Fibroblast of peridontal ligament (primary cell): ENCODE measurements around the gene SYNPO2.

Experiments used
- DNase-seq: peaks from one replicate; pipeline ENCODE4 v3.0.0-alpha.2; 2010; ENCODE audit errors: extremely low read depth

SYNPO2 gene, protein sequence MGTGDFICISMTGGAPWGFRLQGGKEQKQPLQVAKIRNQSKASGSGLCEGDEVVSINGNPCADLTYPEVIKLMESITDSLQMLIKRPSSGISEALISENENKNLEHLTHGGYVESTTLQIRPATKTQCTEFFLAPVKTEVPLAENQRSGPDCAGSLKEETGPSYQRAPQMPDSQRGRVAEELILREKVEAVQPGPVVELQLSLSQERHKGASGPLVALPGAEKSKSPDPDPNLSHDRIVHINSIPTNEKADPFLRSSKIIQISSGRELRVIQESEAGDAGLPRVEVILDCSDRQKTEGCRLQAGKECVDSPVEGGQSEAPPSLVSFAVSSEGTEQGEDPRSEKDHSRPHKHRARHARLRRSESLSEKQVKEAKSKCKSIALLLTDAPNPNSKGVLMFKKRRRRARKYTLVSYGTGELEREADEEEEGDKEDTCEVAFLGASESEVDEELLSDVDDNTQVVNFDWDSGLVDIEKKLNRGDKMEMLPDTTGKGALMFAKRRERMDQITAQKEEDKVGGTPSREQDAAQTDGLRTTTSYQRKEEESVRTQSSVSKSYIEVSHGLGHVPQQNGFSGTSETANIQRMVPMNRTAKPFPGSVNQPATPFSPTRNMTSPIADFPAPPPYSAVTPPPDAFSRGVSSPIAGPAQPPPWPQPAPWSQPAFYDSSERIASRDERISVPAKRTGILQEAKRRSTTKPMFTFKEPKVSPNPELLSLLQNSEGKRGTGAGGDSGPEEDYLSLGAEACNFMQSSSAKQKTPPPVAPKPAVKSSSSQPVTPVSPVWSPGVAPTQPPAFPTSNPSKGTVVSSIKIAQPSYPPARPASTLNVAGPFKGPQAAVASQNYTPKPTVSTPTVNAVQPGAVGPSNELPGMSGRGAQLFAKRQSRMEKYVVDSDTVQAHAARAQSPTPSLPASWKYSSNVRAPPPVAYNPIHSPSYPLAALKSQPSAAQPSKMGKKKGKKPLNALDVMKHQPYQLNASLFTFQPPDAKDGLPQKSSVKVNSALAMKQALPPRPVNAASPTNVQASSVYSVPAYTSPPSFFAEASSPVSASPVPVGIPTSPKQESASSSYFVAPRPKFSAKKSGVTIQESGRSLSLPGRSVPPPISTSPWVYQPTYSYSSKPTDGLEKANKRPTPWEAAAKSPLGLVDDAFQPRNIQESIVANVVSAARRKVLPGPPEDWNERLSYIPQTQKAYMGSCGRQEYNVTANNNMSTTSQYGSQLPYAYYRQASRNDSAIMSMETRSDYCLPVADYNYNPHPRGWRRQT

DNA sequence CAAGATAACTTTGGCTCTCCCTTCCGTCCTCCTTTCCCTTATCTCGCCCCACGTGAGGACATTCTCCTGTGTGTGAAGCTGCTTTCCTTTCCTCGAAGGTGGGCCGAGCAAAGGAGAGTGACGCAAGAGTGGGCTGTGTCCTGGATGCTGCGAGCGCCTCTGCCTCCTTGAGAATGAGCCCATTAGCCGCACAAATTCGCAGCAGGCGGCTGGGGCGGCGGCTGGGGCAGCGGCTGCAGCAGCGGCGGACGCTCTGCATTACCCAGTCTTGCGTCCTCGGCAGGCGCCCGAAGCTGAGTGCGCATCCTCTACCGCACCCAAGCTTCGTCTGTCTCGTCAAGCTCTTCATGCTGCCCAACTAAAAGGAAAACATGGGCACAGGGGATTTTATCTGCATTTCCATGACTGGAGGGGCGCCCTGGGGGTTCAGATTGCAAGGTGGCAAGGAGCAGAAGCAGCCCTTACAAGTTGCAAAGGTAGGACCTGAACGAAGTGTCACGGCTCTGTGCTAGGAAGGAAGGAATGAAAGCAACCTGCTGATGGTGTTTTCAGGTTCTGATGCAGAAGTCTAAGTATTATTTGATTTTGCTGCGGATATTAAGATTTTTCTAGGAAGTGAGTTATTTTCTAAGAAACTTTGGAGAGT lies at the start of gene SYNPO2:
SYNPO2 (plus strand) TSS at position 189 of the 646 bp plus-strand sequence; CDS start at position 372, 183 bp downstream.
- peak; percentile 83 for DNase-seq

DNA sequence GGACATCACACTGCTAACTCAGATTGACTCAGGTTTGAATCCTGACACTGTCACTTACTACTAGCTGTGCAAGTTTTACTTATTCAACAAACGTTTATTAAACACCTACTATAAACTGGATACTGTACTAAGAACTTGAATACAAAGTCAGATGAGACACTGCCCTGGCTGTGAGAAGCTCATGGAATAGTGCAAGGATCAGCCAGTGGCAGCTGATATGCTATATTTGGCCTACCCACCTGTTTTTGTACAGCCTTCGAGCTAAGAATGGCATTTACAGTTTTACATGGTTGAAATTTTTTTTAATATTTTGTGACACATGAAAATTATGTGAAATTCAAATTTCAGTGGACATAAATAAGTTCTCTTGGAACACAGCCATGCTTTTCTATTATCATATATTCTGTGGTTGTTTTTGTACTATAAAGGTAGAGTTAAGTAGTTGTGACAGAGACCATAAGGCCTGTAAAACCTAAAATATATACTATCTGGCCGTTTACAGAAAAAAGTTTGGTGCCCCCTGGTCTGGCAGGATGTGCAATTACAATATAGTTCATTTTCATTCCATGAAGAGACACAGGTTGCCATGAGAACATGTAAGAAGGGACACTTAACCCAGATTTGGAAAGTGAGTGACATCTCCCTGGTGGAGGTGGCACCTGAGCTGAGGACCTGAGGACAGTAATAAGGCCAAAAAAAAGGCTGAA lies 49.3 kb upstream of the SYNPO2 start:
- DNase-seq: no peak

GRCh38 chr4:118842055-118842454 lies 46.6 kb upstream of the SYNPO2 start:
- DNase-seq: peak; percentile 39

DNA sequence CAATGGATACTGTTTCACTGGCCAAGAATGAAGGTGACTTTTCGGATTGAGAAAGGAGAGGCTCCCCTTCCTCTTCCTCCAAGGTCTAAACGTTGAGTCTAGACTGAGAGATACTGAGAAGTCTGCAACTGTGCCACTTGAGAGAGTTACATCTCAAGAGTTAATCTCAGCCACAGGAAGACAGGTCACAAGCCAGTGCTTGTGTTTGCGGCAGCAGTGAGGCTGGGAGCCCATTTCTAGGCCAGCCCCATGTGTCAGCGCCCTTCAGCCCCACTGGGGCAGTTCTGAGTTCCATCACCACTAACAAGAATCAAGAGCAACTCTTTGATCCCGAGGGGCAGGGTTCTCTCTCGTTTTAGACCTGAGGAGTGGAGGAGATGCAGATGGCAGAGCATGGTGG lies 45.4 kb upstream of the SYNPO2 start:
- no peak for DNase-seq

DNA sequence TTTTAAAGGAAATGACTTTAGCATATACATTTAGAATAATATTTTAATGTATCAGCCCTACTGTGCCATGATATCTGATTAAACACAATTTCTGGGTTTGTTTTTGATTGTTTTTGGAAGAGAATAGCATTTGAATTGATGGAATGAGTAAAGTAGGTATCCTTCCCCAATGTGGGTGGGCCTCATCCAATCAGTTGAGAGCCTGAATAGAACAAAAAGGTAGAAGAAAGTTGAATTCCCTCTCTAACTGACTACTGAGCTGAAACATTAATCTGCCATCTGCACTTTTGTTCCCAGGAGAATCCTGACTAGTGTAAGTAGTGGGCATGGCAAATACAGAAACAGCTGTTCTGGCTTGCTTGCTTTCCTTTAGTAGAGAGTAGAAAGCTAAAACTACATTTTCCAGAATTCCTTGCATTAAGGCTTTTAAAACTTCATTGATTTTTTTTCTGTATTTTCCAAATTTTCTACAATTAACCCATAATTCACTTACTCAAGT lies 43.1 kb upstream of the SYNPO2 start:
- no peak for DNase-seq

DNA sequence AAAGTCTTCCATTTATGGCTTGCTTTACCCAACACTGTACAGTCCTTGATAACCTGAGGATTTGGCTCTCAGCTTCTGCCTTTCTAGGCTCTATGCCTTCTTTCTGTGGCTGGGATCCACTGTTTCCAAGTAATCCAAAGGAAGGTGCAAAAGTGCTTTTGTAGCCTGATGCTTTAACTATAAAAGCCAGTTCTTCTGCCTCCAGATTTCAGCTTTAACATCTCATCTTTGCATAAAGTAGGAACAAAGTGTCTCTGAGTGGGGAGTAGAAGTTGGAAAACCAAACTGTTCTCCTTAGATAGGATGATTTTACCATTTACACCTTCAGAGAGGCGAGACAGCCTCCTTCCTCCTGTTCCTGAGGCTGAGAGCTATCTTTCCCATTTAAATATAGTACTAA lies 41.7 kb upstream of the SYNPO2 start:
- no peak for DNase-seq

DNA sequence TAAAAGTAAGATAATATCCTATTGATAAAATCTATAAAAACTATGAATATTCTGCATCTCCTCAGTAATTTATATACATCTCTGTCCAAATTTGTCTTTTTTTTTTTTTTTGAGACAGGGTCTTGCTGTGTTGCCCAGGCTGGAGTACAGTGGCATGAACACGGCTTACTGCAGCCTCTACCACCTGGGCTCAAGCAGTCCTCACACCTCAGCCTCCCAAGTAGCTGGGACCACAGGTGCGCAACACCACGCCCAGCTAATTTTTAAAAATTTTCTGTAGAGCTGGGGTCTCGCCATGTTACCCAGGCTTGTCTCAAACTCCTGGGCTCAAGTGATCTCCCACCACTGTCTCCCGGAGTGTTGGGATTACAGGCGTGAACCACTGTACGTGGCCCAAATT lies 40.4 kb upstream of the SYNPO2 start:
- DNase-seq: no peak

GRCh38 chr4:118848901-118849300 lies 39.8 kb upstream of the SYNPO2 start:
- DNase-seq: no peak

- no peak for DNase-seq
These were observed 38.7 kb upstream of the SYNPO2 start for GRCh38 chr4:118849867-118850487.

DNA sequence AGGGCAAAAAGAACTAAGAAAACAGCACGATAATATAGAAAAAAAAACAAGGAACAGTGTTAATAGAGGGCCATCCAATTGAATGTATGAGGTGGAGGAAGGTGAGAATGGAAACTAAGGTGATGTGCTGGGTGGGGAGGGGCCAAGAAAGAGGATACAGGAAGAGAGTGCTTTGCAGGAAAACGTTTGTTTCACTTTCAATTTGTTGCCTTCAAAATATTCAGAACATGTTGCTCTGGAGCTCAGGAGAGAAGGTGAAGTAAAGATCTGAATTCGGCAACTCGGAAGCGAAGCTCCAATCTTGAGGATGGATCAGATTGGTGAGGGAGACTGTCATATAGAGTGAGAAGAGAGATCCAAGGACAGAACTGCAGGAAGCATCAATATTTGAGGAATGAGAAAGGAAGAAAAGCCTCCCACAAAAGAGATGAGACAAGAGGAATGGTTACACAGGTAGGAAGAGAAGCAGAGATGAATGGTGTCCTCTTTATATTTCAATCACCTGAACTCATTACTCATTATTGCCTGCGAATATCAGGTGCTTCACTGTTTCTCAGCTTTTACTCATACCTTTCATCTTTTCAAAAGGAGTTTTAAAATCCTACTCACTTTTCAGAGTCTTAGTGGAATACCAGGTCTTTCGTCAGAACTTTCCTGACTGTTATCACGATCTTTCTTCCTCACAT lies 38.0 kb upstream of the SYNPO2 start:
- peak; percentile 41 for DNase-seq

GRCh38 chr4:118857760-118858159 lies 30.9 kb upstream of the SYNPO2 start:
- no peak for DNase-seq

GRCh38 chr4:118858779-118859178 lies 29.9 kb upstream of the SYNPO2 start:
- DNase-seq: no peak

DNA sequence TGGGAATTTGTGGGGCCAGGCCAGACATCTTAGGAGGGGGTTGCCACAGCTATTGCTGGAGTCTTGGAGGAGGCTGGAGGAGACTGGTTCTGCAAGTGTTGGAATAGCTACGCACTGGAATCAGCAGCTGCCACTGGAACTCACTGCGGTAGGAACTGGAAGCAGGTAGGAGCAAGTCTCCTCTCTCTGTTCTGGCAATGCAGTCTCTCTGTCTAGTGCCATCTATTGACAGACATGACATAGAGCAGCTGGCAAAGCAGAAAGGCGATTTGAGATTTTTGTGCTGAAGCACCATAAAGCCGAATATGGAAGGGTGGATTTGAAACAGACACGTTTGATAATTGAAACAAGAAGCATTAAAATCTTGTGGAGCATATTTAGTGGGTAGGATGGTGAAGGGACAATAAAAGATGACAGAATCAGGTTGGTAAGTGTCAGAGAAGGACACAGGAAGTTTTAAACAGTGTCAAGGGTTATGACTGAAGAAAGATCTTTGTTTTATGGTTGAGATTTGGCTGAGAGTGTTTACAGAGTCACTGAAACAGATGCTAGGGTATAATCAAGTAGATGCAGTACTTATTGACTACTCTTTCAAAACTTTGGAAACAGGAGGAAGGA lies 23.5 kb upstream of the SYNPO2 start:
- peak; percentile 65 for DNase-seq

DNA sequence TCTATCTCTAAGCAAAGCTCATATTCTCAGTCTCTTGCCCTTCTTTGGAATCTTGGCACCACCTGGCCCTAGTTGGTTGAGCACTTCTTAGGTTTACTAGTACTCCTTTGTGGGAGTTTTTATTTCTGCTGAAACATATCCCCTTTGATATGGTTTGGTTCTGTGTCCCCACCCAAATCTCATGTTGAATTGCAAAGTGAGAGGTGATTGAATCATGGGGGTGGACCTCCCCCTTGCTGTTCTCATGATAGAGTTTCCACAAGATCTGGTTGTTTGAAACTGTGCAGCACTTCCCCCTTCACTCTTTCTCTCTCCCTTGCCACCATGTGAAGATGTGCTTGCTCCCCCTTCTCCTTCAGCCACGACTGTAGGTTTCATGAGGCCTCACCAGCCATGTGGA lies 22.2 kb upstream of the SYNPO2 start:
- no peak for DNase-seq

- DNase-seq: peak; percentile 77
These were observed 21.2 kb upstream of the SYNPO2 start for GRCh38 chr4:118867311-118868067.

DNA sequence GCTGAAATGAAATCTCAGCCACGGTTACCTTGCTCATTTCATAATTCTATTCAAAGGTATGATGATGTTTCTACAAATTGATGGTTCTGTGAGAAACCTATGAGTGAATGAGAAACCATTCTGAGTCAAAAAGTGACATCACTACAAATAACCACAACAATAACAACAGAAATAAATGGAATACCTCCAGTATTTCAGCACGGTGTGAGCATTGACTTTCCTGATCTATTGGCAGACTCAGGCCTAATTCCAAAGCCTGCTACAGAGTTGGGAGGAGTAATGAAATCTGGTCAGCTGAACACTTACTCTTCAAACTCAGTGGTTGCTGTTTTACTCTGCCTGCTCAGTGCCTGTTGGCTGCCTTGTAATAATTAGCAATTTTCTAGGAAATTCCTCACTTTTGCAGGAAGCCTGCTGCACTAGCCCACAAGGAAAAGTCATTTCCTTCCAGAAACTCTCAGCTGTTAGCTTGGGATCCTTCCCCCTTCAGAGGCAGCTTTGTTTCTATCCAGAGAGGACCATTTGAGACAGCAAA lies 18.8 kb upstream of the SYNPO2 start:
- peak; percentile 50 for DNase-seq

GRCh38 chr4:118872181-118872580 lies 16.5 kb upstream of the SYNPO2 start:
- no peak for DNase-seq

DNA sequence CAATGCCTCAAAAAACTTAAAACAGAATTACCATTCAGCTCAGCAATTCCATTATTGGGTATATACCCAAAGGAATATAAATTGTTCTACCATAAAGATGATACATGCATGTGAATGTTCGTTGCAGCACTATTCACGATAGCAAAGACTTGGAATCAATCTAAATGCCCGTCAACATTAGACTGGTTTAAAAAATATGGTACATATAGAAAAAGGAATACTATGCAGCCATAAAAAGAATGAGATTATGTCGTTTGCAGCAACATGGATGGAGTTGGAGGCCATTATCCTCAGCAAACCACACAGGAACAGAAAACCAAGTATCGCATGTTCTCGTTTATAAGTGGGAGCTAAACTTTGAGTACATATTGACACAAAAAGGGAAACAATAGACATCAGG lies 10.9 kb upstream of the SYNPO2 start:
- no peak for DNase-seq
